HG02759 (cell line): ENCODE results near the gene RPH3AL.
"Not testable (repeated sequence)": the region's sequence is repeated elsewhere in the genome, so short reads cannot be mapped to it uniquely, and the experiment has no call there.

Experiments used
- ATAC-seq: cut with Tn5 transposase; IDR thresholded peaks from one replicate; pipeline ENCODE4 v1.9.1; 2021; ENCODE audit warnings: mild to moderate bottlenecking, moderate library complexity; ENCODE audit not compliant: unreplicated experiment

RPH3AL gene

GRCh38 chr17:228951-229708 lies 123.5 kb downstream of the RPH3AL start:
- ATAC-seq: no peak

DNA sequence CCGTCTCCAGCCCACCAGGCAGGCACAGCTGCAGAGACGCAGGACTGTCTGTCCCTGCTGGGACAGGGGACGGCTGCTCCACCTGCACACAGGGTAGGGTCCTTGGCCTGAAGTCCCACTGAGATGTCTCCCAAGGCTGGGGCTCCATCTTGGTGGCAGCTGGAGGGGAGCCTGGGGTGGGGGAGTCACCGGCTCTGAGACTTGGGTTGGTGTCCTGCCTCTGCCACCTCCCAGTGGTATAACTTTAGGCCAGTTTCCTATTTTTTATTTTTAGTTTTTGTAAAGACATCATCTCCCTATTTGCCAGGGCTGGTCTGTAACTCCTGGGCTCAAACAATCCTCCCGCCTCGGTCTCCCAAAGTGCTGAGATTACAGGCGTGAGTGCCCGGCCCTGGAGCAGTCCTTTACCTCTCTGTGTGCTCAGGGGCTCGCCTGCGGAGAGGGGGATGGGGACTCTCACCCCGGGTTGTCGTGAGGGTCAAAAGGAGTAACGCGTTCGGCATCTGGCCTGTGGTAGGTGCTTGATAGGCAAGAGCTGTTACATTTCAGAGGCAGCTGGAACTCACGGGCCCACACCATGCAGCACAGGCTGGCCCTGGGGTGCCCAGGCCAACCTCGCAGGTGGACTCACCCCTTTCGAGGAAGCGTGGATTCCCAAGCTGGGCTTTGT lies 124.5 kb downstream of the RPH3AL start:
- ATAC-seq: no peak

- ATAC-seq: no peak
Measured at GRCh38 chr17:227078-227945, 125.3 kb downstream of the RPH3AL start.

- ATAC-seq: no peak
Measured at GRCh38 chr17:226108-227077, 126.2 kb downstream of the RPH3AL start.

DNA sequence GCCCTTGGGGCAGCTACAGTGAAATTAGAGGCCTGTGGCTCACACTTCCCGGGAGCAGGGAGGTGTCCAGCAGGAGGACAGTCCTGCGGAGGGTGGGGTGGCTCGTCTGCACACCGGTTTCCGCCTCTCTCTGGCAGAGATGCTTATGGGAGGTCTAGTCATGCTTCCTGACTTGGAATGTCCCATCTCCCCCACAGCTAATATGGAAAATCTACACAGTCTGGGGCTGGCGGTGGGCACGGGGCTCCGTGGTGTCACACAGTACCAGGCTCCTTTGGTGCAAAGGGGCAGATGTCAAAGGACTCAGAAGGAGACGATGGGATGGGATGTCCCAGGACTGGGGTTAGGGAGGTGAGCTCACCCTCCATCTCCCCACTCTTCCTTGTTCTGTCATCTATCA lies 127.1 kb downstream of the RPH3AL start:
- no peak for ATAC-seq

- ATAC-seq: not testable (repeated sequence)
Measured at GRCh38 chr17:224576-224975, 128.0 kb downstream of the RPH3AL start.

GRCh38 chr17:223723-224471 lies 128.7 kb downstream of the RPH3AL start:
- no peak for ATAC-seq

DNA sequence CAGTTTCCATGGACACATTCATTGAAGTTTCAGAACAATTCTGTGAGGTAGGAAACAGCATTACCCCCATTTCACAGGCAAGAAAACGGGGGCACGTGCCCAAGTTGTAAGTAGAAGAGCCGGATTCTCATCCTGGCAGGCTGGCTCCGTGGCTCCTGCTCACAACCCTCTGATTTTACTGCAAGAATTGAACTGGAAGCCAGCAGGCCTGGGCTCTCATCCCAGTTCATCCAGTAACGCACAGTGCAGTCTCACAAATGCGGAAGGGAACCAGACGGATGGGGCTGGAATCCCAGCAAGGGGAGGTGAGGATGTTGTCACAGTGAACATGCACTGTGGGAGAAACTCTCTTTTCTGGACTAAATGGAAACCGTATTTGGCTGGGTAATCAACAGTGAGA lies 130.4 kb downstream of the RPH3AL start:
- no peak for ATAC-seq

- ATAC-seq: no peak
Measured at GRCh38 chr17:219696-220095, 132.9 kb downstream of the RPH3AL start.

GRCh38 chr17:218432-219110 lies 134.0 kb downstream of the RPH3AL start:
- ATAC-seq: no peak

DNA sequence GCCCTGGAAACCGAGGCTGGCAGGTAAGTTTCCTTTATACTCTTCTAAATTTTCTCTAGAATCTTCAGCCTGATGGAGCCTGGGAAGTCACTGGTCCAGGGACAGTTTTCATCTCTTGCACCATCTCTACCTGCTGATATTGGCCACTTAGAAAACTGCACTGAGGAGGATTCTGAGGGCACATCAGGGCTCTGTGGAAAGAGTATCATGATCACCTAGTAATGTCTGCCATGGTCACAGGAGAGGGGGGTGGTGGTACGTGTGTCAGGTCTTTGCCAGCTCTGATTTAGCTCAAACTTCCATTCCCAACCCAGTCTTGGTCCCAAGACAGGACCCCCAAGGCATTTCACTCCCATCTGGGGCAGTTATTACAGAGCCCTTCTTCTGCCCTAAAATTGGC lies 136.0 kb downstream of the RPH3AL start:
- no peak for ATAC-seq

GRCh38 chr17:215563-216478 lies 136.8 kb downstream of the RPH3AL start:
- not testable (repeated sequence) for ATAC-seq

DNA sequence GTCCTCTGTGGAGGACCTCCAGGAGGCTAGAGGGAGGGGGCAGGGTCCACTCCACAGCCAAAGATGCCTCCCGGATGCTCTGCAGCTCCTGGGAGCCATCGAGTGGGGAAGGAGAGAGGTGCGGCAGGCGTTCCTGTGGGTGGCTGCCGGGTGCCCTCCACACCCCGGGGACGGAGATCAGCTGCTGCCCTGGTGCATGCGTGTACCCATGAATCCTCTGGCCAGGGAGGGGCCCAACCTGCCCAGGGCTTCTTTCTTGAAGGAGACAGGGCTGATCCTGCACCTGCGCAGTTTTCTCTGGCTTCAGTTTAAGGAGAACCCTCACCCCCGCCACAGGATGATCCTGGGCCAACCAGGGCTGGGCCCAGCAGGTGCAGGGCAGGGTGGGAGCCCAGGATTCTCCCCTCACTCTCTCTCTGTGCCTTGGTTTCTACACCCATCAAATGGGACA lies 137.7 kb downstream of the RPH3AL start:
- no peak for ATAC-seq

GRCh38 chr17:213286-214105 lies 139.1 kb downstream of the RPH3AL start:
- no peak for ATAC-seq

DNA sequence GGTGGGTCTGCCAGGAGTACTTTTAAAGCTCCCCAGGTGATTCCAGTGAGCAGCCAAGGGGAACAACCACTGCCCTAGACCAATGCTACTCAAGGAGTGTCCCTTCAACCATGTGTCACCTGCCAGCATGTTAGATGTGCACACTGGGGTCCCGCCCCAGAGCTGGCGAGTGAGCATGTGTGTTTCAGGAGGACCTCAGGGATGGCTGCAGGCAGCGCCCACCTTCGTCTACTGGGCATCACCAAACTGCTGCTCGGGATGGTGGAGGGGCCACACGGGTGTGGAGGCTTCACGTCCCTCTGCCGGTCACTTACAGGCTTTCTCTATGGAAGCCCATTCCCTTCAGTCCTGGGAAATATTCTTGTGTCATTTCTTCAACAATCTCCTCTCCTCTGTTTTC lies 142.2 kb downstream of the RPH3AL start:
- no peak for ATAC-seq

DNA sequence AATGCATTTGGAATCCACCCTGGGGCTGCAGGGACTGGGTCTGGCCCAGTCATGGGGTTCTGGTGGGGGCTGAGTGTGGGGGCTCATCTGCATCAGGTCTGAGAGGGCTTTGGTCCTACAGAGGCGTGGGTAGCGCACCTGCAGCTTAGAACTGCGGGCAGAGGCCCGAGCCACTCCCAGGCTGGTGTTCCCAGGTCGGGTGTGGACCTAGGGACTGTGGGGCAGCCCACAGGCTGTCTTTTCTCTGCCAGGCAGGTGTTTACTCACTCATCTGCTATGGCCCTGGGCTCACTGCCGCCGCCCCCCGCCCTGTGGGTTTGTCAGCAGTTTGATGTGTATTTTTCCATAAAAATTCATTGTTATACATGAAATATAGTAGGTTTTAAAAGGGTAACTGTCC lies 144.2 kb downstream of the RPH3AL start:
- ATAC-seq: no peak

- no peak for ATAC-seq
Measured at GRCh38 chr17:207775-208174, 144.8 kb downstream of the RPH3AL start.
